Ascending aorta (tissue), 2 donors: Measurements from ENCODE around the gene CAPZA1. TPM values are rescaled to one million over a fixed set of nuclear protein-coding genes. Genes with fewer than 3 reads are reported as not detected.

Source experiments
- DNase-seq, 2 donors: peaks; one replicate each; pipeline ENCODE4 v3.0.0-alpha.2; 2019; ENCODE audit warnings: low spot score in 2 of 2
- H3K27ac ChIP-seq, 2 donors: fragments of 200-600 bp; sonication (generic); one replicate each; pipeline ENCODE4 v1.5.1; 2016 to 2017; ENCODE audit warnings: mild to moderate bottlenecking in 1 of 2
- H3K27me3 ChIP-seq: fragments of 200-600 bp; sonication (generic); one replicate; pipeline ENCODE4 v1.5.1; 2017
- H3K36me3 ChIP-seq, 2 donors: fragments of 200-600 bp; sonication (generic); one replicate each; pipeline ENCODE4 v1.5.1; 2016
- H3K4me1 ChIP-seq, 2 donors: fragments of 200-600 bp; sonication (generic); one replicate each; pipeline ENCODE4 v1.5.1; 2016 to 2017; ENCODE audit warnings: mild to moderate bottlenecking in 1 of 2
- H3K4me3 ChIP-seq, 2 donors: fragments of 200-600 bp; sonication (generic); one replicate each; pipeline ENCODE4 v1.5.1; 2016 to 2017; ENCODE audit warnings: mild to moderate bottlenecking in 1 of 2
- H3K9me3 ChIP-seq, 2 donors: fragments of 200-600 bp; sonication (generic); one replicate each; pipeline ENCODE4 v1.5.1; 2016
- intact Hi-C: fragments of 100-400 bp; cut with DNase I; formaldehyde crosslinking; loops from one replicate; pipeline ENCODE4 v1.15.1; 2023
- total RNA-seq: library from RNA; depleted of rRNA; stranded (reverse); fragments of >200 nt; gene quantifications from one replicate; pipeline ENCODE4 v1.1.0, GENCODE V29; 2016
- TF ChIP-seq, protein P1 (sequence below), 3 experiments: fragments of 200-600 bp in 2 of 3; fragments of 450-650 bp in 1 of 3; sonication (generic) in 2 of 3; IDR thresholded peaks; one replicate each; pipeline ENCODE4 v1.5.1; 2016 to 2019; ENCODE audit warnings: antibody characterized with exemption in 3 of 3, mild to moderate bottlenecking in 1 of 3, moderate library complexity in 1 of 3

CAPZA1 gene
- total RNA-seq, 1 donor from 2014 or later = 53.5 TPM

GRCh38 chr1:112695276-112695675 lies 75.6 kb downstream of the CAPZA1 start:
- intact Hi-C loops = no loop called here
- Histone ChIP-seq H3K9me3 (no peaks in the 10 kb centered on the region), H3K27ac (no peak overlapping the region)

DNA sequence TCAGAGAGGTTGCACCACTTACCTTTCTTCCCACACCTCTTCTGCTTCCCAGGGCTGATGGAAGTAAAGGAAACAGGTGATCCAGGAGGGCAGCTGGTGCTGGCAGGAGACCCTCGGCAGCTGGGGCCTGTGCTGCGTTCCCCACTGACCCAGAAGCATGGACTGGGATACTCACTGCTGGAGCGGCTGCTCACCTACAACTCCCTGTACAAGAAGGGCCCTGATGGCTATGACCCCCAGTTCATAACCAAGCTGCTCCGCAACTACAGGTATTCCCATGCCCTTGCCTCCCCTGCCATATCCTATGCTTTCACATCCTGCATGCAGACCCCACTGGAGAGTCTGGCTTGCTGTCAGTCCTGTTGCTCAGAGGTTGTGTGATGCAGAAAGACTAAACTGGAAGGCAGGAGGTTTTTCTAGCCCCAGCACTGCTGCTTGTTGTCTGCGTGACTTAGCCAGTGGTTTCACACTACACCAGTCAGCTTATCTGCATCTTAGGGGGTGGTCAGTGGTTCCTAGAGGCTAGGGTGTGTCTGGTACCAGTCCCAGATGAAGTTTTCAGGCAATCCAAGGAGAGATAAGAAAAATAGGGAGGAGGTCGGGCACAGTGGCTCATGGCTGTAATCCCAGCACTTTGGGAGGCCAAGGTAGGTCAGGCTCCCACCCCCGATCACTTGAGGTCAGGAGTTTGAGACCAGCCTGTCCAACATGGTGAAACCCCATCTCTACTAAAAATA lies 77.1 kb downstream of the CAPZA1 start:
- Histone ChIP-seq H3K4me1 (peaks cover 18 to 29% of the 10 kb centered on the region in 2 donors), H3K27ac (no peak overlapping the region), H3K27me3 (no peaks in the 10 kb centered on the region), H3K9me3 (no peaks in the 10 kb centered on the region), H3K4me3 (no peak overlapping the region), H3K36me3 (peaks cover 74% of the 10 kb centered on the region in 2 donors)
- intact Hi-C loops = no loop called here
- TF ChIP-seq, protein P1, sequence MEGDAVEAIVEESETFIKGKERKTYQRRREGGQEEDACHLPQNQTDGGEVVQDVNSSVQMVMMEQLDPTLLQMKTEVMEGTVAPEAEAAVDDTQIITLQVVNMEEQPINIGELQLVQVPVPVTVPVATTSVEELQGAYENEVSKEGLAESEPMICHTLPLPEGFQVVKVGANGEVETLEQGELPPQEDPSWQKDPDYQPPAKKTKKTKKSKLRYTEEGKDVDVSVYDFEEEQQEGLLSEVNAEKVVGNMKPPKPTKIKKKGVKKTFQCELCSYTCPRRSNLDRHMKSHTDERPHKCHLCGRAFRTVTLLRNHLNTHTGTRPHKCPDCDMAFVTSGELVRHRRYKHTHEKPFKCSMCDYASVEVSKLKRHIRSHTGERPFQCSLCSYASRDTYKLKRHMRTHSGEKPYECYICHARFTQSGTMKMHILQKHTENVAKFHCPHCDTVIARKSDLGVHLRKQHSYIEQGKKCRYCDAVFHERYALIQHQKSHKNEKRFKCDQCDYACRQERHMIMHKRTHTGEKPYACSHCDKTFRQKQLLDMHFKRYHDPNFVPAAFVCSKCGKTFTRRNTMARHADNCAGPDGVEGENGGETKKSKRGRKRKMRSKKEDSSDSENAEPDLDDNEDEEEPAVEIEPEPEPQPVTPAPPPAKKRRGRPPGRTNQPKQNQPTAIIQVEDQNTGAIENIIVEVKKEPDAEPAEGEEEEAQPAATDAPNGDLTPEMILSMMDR (IDR thresholded peaks at IDR 0.05) = no peak
- no peak for DNase-seq

More at GRCh38 chr1:112695276-112695675, 75.6 kb downstream of the CAPZA1 start:
- Histone ChIP-seq H3K27me3 (no peaks in the 10 kb centered on the region), H3K4me3 (no peak overlapping the region), H3K4me1 (peaks cover 7 to 15% of the 10 kb centered on the region in 2 donors), H3K36me3 (peaks cover 77 to 80% of the 10 kb centered on the region in 2 donors)
- TF ChIP-seq, protein P1 (IDR thresholded peaks at IDR 0.05) = no peak
- no peak for DNase-seq

GRCh38 chr1:112697781-112698201 lies 78.2 kb downstream of the CAPZA1 start:
- no peak for DNase-seq
- intact Hi-C loops = no loop called here
- Histone ChIP-seq H3K36me3 (peaks cover 72 to 73% of the 10 kb centered on the region in 2 donors), H3K4me1 (peaks cover 18 to 37% of the 10 kb centered on the region in 2 donors), H3K27me3 (no peaks in the 10 kb centered on the region), H3K4me3 (no peak overlapping the region), H3K9me3 (no peaks in the 10 kb centered on the region), H3K27ac (peak overlapping the region; percentile 51 to 99)
- TF ChIP-seq, protein P1 (IDR thresholded peaks at IDR 0.05) = no peak

DNA sequence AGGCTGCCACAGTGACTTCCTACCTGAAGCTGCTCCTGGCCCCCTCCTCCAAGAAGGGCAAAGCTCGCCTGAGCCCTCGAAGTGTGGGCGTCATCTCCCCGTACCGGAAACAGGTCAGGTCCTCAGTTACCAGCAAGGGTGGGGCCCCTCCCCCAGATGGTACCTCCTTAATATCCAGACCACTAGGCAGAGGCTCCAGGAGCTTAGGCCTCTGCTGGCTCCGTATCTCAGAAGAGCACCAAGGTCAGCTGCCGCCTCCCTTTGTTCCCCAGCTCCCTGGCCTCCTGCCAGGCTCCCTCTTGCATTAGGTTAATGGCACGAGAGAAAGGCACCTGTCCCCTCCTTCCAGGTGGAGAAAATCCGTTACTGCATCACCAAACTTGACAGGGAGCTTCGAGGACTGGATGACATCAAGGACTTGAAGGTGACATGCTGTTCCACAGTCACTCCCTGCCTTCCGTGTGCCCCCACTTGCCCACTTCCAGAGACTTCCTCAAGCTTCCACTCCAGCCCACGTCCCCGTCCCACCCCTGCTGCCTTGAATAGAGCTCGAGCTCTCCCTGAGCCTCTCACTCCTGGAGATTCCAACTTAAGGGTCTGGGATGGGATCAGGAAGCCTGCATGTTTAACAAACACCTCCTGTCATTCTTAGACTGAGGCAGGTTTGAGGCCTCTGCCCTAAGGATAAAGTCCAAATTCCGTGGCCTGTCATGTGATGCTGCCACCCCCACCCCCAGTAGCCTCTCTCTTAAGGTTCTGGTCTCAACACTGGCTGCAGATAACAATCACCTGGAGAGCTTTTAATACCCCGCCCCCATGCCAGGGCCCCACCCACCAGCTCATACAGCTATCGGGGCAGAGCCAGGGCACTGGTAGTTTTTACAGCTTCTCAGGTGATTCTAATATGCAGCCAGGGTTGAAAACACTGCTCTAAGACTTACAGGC lies 79.0 kb downstream of the CAPZA1 start:
- no peaks in the 10 kb centered on the region for H3K9me3 ChIP-seq
- peaks cover 18 to 37% of the 10 kb centered on the region in 2 donors for H3K4me1 ChIP-seq
- no peak overlapping the region for H3K4me3 ChIP-seq
- intact Hi-C loops = no loop called here
- TF ChIP-seq, protein P1 (IDR thresholded peaks at IDR 0.05) = no peak
- H3K27ac ChIP-seq = peak overlapping the region; percentile 99
- no peaks in the 10 kb centered on the region for H3K27me3 ChIP-seq
- peaks cover 73% of the 10 kb centered on the region in 2 donors for H3K36me3 ChIP-seq
- DNase-seq = no peak

DNA sequence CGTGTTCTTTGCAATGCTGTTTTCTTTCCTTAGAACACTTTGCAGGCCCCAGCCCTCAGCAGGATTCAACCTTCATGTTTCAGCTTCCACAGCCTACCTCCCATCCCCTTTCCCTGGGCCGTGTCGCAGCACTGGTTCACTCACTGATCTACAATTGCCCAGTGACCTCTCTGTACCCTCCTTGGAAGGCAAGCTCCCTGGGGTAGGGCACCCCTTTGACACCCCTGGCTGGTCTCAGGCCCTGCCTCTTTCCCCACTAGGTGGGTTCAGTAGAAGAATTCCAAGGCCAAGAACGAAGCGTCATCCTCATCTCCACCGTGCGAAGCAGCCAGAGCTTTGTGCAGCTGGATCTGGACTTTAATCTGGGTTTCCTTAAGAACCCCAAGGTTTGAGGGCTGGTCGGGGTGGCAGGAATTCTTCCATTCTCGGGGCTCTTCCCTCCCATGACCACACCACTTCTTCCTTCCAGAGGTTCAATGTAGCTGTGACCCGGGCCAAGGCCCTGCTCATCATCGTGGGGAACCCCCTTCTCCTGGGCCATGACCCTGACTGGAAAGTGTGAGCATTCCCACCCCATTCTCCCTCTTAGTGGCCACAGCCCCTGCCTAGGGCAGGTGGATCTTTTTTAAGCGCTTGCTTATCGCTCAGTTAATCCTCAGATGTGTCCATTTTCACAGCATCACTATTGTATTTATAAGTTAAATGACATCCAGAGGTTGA lies 80.0 kb downstream of the CAPZA1 start:
- Histone ChIP-seq H3K27me3 (no peaks in the 10 kb centered on the region), H3K9me3 (no peaks in the 10 kb centered on the region), H3K4me1 (peaks cover 23 to 44% of the 10 kb centered on the region in 2 donors), H3K4me3 (peak overlapping the region in 1 of 2 donors; percentile 11), H3K36me3 (peaks cover 64 to 69% of the 10 kb centered on the region in 2 donors), H3K27ac (peak overlapping the region; percentile 99)
- intact Hi-C loops = loop anchor here (1.0 to 10.0 kb wide), 5 partner anchors 25 to 965 kb away; partner anchors contain the start of genes INKA2, MAGI3 and MOV10
- TF ChIP-seq, protein P1 (IDR thresholded peaks at IDR 0.05) = no peak
- no peak for DNase-seq
